Fibroblast of pulmonary artery (primary cell): ENCODE measurements around the gene PRAMEF26.
"Not testable (repeated sequence)": the region's sequence is repeated elsewhere in the genome, so short reads cannot be mapped to it uniquely, and the experiment has no call there.

Source experiments
- DNase-seq: peaks from one replicate; pipeline ENCODE4 v3.0.0-alpha.2; 2010; ENCODE audit warnings: low read depth
- H3K4me3 ChIP-seq: replicated peaks from 2 replicates; pipeline ENCODE4 v1.5.1; 2011; ENCODE audit warnings: low read depth, mild to moderate bottlenecking, control low read depth, low read length, moderate library complexity

The PRAMEF26 gene

GRCh38 chr1:13155909-13156308 lies at the start of gene PRAMEF26:
Gene PRAMEF26 (minus strand): TSS chr1:13156009. CDS start chr1:13153095, 2,914 bp downstream.
- not testable (repeated sequence) for H3K4me3 ChIP-seq, DNase-seq

GRCh38 chr1:13201309-13201708 lies 45.5 kb upstream of the PRAMEF26 start, which contains the start of gene PRAMEF13:
Gene PRAMEF13 (minus strand): TSS chr1:13201409. CDS start chr1:13199589, 1,820 bp downstream.
- not testable (repeated sequence) for H3K4me3 ChIP-seq, DNase-seq

GRCh38 chr1:13171548-13171947 lies 15.7 kb upstream of the PRAMEF26 start, which contains the start of gene PRAMEF9:
Gene PRAMEF9 (plus strand): TSS chr1:13171848. CDS start chr1:13175281, 3,433 bp downstream.
- not testable (repeated sequence) for DNase-seq, H3K4me3 ChIP-seq

GRCh38 chr1:13165531-13165930 lies 9.7 kb upstream of the PRAMEF26 start, which contains the start of gene HNRNPCL4:
Gene HNRNPCL4 (minus strand): TSS chr1:13165631. CDS start chr1:13165467, 164 bp downstream.
- H3K4me3 ChIP-seq, DNase-seq: not testable (repeated sequence)

GRCh38 chr1:13116754-13117153 lies 39.1 kb downstream of the PRAMEF26 start, which contains the start of gene HNRNPCL2:
Gene HNRNPCL2 (minus strand): TSS chr1:13116854. CDS start chr1:13116400, 454 bp downstream.
- H3K4me3 ChIP-seq, DNase-seq: not testable (repeated sequence)
